GM12875 (cell line): Measurements from ENCODE around the gene DIP2A.
"Not testable (repeated sequence)": the region's sequence is repeated elsewhere in the genome, so short reads cannot be mapped to it uniquely, and the experiment has no call there.

Experiments
- H3K4me3 ChIP-seq: one replicate; pipeline ENCODE4 v1.5.1; 2011; ENCODE audit warnings: low read depth, low read length, control low read depth
- CTCF ChIP-seq: IDR thresholded peaks from 2 replicates; pipeline ENCODE4 v1.5.1; 2011; ENCODE audit warnings: low read depth, mild to moderate bottlenecking, control low read depth, inconsistent platforms, low read length, moderate library complexity, borderline replicate concordance; ENCODE audit not compliant: insufficient read depth

The DIP2A gene

GRCh38 chr21:46567348-46567747 lies 108.7 kb downstream of the DIP2A start:
- no peak overlapping the region for H3K4me3 ChIP-seq
- no peak for TF ChIP-seq CTCF

GRCh38 chr21:46568562-46568961 lies 109.9 kb downstream of the DIP2A start:
- no peak for TF ChIP-seq CTCF

GRCh38 chr21:46569081-46569480 lies 110.4 kb downstream of the DIP2A start:
- no peak for TF ChIP-seq CTCF
- H3K4me3 ChIP-seq, result no peak overlapping the region

More at GRCh38 chr21:46568562-46568961, 109.9 kb downstream of the DIP2A start:
- no peak overlapping the region for H3K4me3 ChIP-seq

DNA sequence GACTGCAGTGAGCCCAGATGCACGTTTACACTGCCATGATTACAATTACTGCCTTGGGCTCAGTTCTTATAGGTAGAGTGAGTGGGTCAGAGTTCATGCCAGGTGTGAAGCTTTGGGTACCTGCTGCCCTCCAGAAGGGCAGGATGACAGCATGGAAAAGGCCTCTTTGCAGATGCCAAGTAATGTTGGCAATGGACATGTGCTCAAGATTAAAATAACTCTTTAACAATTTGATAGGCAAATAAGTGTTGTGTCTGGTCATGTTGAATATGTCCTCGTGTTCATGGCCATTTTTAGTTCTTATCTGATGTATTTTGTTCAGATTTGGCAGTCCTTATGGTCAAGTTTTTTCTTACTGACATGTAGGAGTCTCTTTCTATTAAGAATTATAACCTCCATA lies 111.4 kb downstream of the DIP2A start:
- no peak overlapping the region for H3K4me3 ChIP-seq
- TF ChIP-seq CTCF, result no peak

DNA sequence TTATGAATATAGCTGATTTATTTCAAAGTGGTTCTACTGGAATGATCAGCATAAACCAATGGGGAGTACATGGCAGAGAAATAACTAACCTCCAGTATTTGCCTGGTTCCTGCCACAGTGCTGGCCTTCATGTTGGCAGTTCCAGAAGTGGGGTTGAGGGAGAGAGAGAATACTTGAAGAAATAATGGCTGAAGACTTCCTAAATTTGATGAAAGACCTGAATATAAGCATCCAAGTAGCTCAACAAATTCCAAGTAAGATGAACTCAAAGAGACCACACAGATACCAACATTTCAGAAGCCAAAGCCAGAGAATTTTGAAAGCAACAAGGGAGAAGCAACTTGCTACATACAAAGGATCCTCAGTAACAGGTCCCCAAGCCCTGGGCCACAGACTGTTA lies 111.9 kb downstream of the DIP2A start:
- TF ChIP-seq CTCF, result no peak
- no peak overlapping the region for H3K4me3 ChIP-seq

- no peak for TF ChIP-seq CTCF
- no peak overlapping the region for H3K4me3 ChIP-seq
Observed at GRCh38 chr21:46572850-46573249, 114.2 kb downstream of the DIP2A start.

DNA sequence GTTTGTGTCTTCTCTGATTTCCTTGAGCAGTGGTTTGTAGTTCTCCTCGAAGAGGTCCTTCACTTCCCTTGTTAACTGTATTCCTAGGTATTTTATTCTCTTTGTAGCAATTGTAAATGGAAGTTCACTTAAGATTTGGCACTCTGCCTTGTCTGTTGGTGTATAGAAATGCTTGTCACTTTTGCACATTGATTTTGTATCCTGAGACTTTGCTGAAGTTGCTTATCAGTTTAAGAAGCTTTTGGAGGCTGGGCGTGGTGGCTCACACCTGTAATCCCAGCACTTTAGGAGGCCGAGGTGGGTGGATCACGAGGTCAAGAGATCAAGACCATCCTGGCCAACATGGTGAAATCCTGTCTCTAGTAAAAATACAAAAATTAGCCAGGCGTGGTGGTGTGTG lies 119.1 kb downstream of the DIP2A start:
- not testable (repeated sequence) for H3K4me3 ChIP-seq

DNA sequence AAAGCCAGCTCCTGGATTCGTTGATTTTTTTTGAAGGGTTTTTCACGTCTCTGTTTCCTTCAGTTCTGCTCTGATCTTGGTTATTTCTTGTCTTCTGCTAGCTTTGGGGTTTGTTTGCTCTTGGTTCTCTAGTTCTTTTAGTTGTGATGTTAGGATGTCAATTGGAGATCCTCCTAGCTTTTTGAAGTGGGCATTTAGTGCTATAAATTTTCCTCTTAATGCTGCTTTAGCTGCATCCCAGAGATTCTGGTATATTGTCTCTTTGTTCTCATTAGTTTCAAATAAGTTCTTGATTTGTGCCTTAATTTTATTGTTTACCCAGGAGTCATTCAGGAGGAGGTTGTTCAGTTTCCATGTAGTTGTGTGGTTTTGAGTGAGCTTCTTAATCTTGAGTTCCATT lies 120.7 kb downstream of the DIP2A start:
- not testable (repeated sequence) for H3K4me3 ChIP-seq

DNA sequence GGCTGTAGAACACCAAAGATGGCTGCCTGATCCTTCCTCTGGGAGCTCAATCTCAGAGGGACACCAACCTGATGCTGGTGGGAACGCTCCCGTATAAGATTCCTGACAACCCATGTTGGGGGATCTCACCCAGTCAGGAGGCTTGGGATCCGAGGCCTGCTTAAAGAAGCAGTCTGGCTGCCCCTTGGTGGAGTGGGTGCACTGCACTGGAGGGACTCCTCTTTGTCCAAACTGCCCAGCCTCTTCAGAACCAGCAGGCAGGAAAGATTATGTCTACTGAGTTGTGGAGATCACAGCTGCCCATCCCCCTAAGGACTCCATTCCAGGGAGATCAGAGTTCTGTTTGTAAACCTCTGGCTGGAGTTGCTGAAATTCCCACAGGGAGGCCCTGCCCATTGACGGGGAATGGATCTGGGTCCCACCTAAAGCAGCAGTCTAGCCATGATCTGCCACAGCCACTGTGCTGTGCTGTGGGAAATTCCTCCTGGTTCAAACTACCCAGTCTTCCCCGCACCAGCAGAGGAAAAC lies 123.2 kb downstream of the DIP2A start:
- no peak overlapping the region for H3K4me3 ChIP-seq
- TF ChIP-seq CTCF, result no peak
